Stomach (tissue), 4 donors: Measurements from ENCODE around the gene CORO7.

Experiments used
- CTCF ChIP-seq, 7 experiments: fragments of 450-650 bp in 4 of 7; fragments of 200-600 bp in 3 of 7; sonication (generic) in 3 of 7; IDR thresholded peaks; one replicate each; pipeline ENCODE4 v1.5.1; 2016 to 2019; ENCODE audit warnings: antibody characterized with exemption in 7 of 7, control low read depth in 2 of 7, mild to moderate bottlenecking in 1 of 7
- EP300 ChIP-seq: sonication (generic); formaldehyde crosslinking; IDR thresholded peaks from one replicate; pipeline ENCODE4 v1.6.1; 2017; ENCODE audit warnings: antibody characterized with exemption
- POLR2A ChIP-seq, 4 donors: fragments of 450-650 bp; IDR thresholded peaks; one replicate each; pipeline ENCODE4 v1.6.1; 2016; ENCODE audit warnings: antibody characterized with exemption in 4 of 4, control low read depth in 2 of 4, mild to moderate bottlenecking in 1 of 4, moderate library complexity in 1 of 4
- POLR2AphosphoS5 ChIP-seq, 3 donors: sonication (generic); formaldehyde crosslinking; IDR thresholded peaks; one replicate each; pipeline ENCODE4 v1.6.1; 2016; ENCODE audit warnings: antibody characterized with exemption in 3 of 3

GRCh38 chr16:4353675-4354074 is 62.7 kb downstream of the CORO7 start:
- TF ChIP-seq CTCF (IDR thresholded peaks at IDR 0.05) (no peak), POLR2A (IDR thresholded peaks at IDR 0.05) (no peak), POLR2AphosphoS5 (IDR thresholded peaks at IDR 0.05) (no peak), EP300 (no peak)
